ENCODE results near the gene ELK1. TPM values are rescaled to one million over a fixed set of nuclear protein-coding genes. Genes with fewer than 3 reads are reported as not detected.
"Not testable (repeated sequence)": the region's sequence is repeated elsewhere in the genome, so short reads cannot be mapped to it uniquely, and the experiment has no call there.

Gene ELK1
- total RNA-seq, 1 donor from 2014 or later, result 29.4 TPM

GRCh38 chrX:47683184-47683828, 32.9 kb upstream of the ELK1 start:
- Mint-ChIP-seq H3K9me3 (ENCODE audit: unreplicated experiment) (no peaks in the 10 kb centered on the region), H3K27ac (ENCODE audit: unreplicated experiment) (no peak overlapping the region), H3K4me3 (ENCODE audit: unreplicated experiment) (no peak overlapping the region), H3K36me3 (ENCODE audit: low read depth, unreplicated experiment) (no peaks in the 10 kb centered on the region), H3K27me3 (ENCODE audit: unreplicated experiment) (peaks cover 3% of the 10 kb centered on the region), H3K4me1 (ENCODE audit: unreplicated experiment) (no peaks in the 10 kb centered on the region)
- no peak for DNase-seq (ENCODE audit: low spot score)
- TF ChIP-seq CTCF (IDR thresholded peaks at IDR 0.05; ENCODE audit: unreplicated experiment), result no peak

GRCh38 chrX:47675959-47676859, 25.8 kb upstream of the ELK1 start:
- not testable (repeated sequence) for H3K9me3 Mint-ChIP-seq (ENCODE audit: unreplicated experiment); H3K4me3 Mint-ChIP-seq (ENCODE audit: unreplicated experiment); H3K27me3 Mint-ChIP-seq (ENCODE audit: unreplicated experiment); H3K4me1 Mint-ChIP-seq (ENCODE audit: unreplicated experiment); DNase-seq (ENCODE audit: low spot score); H3K36me3 Mint-ChIP-seq (ENCODE audit: low read depth, unreplicated experiment); H3K27ac Mint-ChIP-seq (ENCODE audit: unreplicated experiment)

GRCh38 chrX:47674776-47675175, 24.4 kb upstream of the ELK1 start:
- Mint-ChIP-seq H3K27me3 (ENCODE audit: unreplicated experiment) (peaks cover 1% of the 10 kb centered on the region), H3K27ac (ENCODE audit: unreplicated experiment) (no peak overlapping the region), H3K9me3 (ENCODE audit: unreplicated experiment) (no peaks in the 10 kb centered on the region), H3K4me1 (ENCODE audit: unreplicated experiment) (no peaks in the 10 kb centered on the region), H3K4me3 (ENCODE audit: unreplicated experiment) (no peak overlapping the region), H3K36me3 (ENCODE audit: low read depth, unreplicated experiment) (no peaks in the 10 kb centered on the region)
- no peak for TF ChIP-seq CTCF (IDR thresholded peaks at IDR 0.05; ENCODE audit: unreplicated experiment)
- no peak for DNase-seq (ENCODE audit: low spot score)

GRCh38 chrX:47665797-47666196, 15.4 kb upstream of the ELK1 start:
- not testable (repeated sequence) for DNase-seq (ENCODE audit: low spot score); H3K36me3 Mint-ChIP-seq (ENCODE audit: low read depth, unreplicated experiment); H3K27ac Mint-ChIP-seq (ENCODE audit: unreplicated experiment); H3K27me3 Mint-ChIP-seq (ENCODE audit: unreplicated experiment); H3K4me3 Mint-ChIP-seq (ENCODE audit: unreplicated experiment); H3K9me3 Mint-ChIP-seq (ENCODE audit: unreplicated experiment); H3K4me1 Mint-ChIP-seq (ENCODE audit: unreplicated experiment)

GRCh38 chrX:47664737-47665136, 14.4 kb upstream of the ELK1 start:
- no peak for DNase-seq (ENCODE audit: low spot score)
- H3K9me3 Mint-ChIP-seq (ENCODE audit: unreplicated experiment), result no peaks in the 10 kb centered on the region
- H3K4me3 Mint-ChIP-seq (ENCODE audit: unreplicated experiment), result no peak overlapping the region
- H3K4me1 Mint-ChIP-seq (ENCODE audit: unreplicated experiment), result no peaks in the 10 kb centered on the region
- no peaks in the 10 kb centered on the region for H3K27me3 Mint-ChIP-seq (ENCODE audit: unreplicated experiment)
- no peak for TF ChIP-seq CTCF (IDR thresholded peaks at IDR 0.05; ENCODE audit: unreplicated experiment)
- H3K27ac Mint-ChIP-seq (ENCODE audit: unreplicated experiment), result no peak overlapping the region
- H3K36me3 Mint-ChIP-seq (ENCODE audit: low read depth, unreplicated experiment), result no peaks in the 10 kb centered on the region

GRCh38 chrX:47662144-47662657, 11.8 kb upstream of the ELK1 start:
- Mint-ChIP-seq H3K4me1 (ENCODE audit: unreplicated experiment) (no peaks in the 10 kb centered on the region), H3K4me3 (ENCODE audit: unreplicated experiment) (no peak overlapping the region), H3K27ac (ENCODE audit: unreplicated experiment) (no peak overlapping the region), H3K36me3 (ENCODE audit: low read depth, unreplicated experiment) (no peaks in the 10 kb centered on the region), H3K9me3 (ENCODE audit: unreplicated experiment) (no peaks in the 10 kb centered on the region), H3K27me3 (ENCODE audit: unreplicated experiment) (no peaks in the 10 kb centered on the region)
- no peak for TF ChIP-seq CTCF (IDR thresholded peaks at IDR 0.05; ENCODE audit: unreplicated experiment)
- no peak for DNase-seq (ENCODE audit: low spot score)
